Neural crest cell (in vitro differentiated cells): ENCODE measurements around the gene SLFN12L. TPM values are rescaled to one million over a fixed set of nuclear protein-coding genes. Genes with fewer than 3 reads are reported as not detected.

ENCODE experiments used
- DNase-seq: peaks from one replicate; pipeline ENCODE4 v3.0.0; 2021; ENCODE audit warnings: low read depth, mixed read lengths, low spot score
- H3K27ac Mint-ChIP-seq: one replicate; pipeline ENCODE4 v1.8.0; 2021; ENCODE audit warnings: mild to moderate bottlenecking, mixed read lengths; ENCODE audit not compliant: unreplicated experiment
- H3K27me3 Mint-ChIP-seq: 2 replicates; pipeline ENCODE4 v1.8.0; 2021; ENCODE audit warnings: low read depth, mild to moderate bottlenecking, mixed read lengths
- H3K36me3 Mint-ChIP-seq: 2 replicates; pipeline ENCODE4 v1.8.0; 2021; ENCODE audit warnings: low read depth, mild to moderate bottlenecking, mixed read lengths
- H3K4me1 Mint-ChIP-seq: 2 replicates; pipeline ENCODE4 v1.8.0; 2021; ENCODE audit warnings: mixed read lengths
- H3K4me3 Mint-ChIP-seq: one replicate; pipeline ENCODE4 v1.8.0; 2021; ENCODE audit warnings: mild to moderate bottlenecking, mixed read lengths
- H3K9me3 Mint-ChIP-seq: 2 replicates; pipeline ENCODE4 v1.8.0; 2021; ENCODE audit warnings: mixed read lengths
- total RNA-seq: library from RNA; stranded (reverse); gene quantifications from 2 replicates; pipeline ENCODE4 v1.2.1, GENCODE V29; 2021
- TF ChIP-seq, protein P1 (sequence below): fragments of 200-600 bp; sonication (generic); conservative IDR thresholded peaks from 2 replicates; pipeline ENCODE4 v1.5.0; 2021; ENCODE audit warnings: antibody characterized with exemption, mild to moderate bottlenecking

Gene SLFN12L
- total RNA-seq, 1 donor from 2014 or later: not detected

DNA sequence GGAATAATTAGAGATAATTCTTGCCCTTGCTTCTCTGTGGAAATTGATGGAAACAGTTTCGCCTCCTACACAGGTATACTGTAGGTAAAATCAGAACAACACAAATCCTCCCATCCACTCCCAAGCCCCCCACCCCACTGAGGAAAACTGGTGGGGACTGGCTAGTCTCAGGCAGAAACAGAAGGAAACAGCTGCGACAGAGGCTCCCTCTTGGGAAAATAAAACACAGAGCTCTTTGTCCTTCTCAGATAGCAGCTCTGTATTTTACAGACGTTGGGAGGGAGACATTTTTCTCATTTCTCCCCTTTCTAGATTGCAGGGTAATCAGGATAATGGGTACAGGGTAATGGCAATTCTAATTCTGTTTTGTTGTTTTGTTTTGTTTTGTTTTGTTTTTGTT lies 90.0 kb downstream of the SLFN12L start:
- peak overlapping the region; percentile 79 for H3K4me3 Mint-ChIP-seq
- H3K4me1 Mint-ChIP-seq: peaks cover 12% of the 10 kb centered on the region
- H3K36me3 Mint-ChIP-seq: no peaks in the 10 kb centered on the region
- no peaks in the 10 kb centered on the region for H3K9me3 Mint-ChIP-seq
- H3K27ac Mint-ChIP-seq: peak overlapping the region; percentile 94
- H3K27me3 Mint-ChIP-seq: peaks cover 47% of the 10 kb centered on the region
- TF ChIP-seq, protein P1, sequence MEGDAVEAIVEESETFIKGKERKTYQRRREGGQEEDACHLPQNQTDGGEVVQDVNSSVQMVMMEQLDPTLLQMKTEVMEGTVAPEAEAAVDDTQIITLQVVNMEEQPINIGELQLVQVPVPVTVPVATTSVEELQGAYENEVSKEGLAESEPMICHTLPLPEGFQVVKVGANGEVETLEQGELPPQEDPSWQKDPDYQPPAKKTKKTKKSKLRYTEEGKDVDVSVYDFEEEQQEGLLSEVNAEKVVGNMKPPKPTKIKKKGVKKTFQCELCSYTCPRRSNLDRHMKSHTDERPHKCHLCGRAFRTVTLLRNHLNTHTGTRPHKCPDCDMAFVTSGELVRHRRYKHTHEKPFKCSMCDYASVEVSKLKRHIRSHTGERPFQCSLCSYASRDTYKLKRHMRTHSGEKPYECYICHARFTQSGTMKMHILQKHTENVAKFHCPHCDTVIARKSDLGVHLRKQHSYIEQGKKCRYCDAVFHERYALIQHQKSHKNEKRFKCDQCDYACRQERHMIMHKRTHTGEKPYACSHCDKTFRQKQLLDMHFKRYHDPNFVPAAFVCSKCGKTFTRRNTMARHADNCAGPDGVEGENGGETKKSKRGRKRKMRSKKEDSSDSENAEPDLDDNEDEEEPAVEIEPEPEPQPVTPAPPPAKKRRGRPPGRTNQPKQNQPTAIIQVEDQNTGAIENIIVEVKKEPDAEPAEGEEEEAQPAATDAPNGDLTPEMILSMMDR: no peak
- no peak for DNase-seq

DNA sequence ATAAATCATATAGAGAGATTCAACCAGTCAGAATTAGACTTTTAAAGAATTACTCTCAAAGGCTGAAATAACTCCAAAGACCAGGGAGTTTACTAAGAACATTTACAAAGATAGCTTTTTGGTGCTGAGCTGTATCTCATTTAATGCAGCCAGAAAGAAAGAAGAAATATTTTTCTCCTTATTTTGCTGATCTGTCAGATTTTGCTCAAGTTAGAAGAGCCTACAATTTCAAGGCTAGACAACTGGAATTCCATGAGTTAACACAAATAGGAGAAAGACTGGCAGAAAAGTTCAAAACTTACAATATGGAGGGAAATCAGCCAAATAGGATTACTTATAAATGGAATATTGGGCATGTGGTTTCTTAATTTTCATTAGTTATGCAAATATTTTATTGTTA lies 99.0 kb downstream of the SLFN12L start:
- no peak overlapping the region for H3K4me3 Mint-ChIP-seq
- H3K36me3 Mint-ChIP-seq: no peaks in the 10 kb centered on the region
- H3K4me1 Mint-ChIP-seq: peaks cover 20% of the 10 kb centered on the region
- no peaks in the 10 kb centered on the region for H3K9me3 Mint-ChIP-seq
- H3K27ac Mint-ChIP-seq: no peak overlapping the region
- DNase-seq: no peak
- TF ChIP-seq, protein P1: no peak
- no peaks in the 10 kb centered on the region for H3K27me3 Mint-ChIP-seq

DNA sequence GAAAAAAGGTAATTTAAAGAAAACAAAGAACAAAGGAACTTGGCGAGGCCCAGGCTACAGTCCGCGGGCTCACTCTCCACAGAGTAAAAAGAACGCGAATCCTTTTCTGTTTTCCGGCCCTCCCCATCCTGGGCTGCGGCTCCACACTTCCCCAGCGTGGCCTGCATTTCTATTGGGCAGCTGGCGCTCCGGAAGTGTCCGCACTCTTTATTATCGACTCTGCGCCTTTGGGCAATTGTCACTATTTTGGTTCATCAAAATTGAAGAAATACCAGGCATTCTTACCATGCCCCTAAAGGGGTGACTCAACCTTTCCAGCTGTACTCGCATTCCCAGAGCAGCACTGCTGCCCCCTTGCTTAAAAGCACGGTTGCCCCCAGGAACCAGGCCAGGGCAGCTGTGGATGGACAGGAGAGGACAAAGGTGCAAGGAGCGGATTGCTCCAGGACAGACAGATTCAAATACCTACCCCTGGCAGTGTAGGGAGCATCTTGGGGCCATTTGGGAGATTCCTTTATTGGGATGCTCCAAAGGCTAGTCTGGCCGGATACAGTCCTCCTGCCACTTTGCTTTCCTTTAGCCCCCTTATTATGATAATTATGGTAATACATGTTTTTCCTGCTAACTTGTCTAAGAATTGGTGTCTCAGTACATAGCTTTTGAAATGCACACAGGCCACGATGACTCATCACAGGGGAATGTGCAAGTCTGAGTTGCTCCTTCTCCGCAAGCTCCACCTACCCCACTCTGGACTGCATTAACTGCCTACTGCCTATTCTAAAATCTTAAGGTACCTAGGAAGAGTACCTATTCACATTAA lies 104.2 kb downstream of the SLFN12L start:
- no peaks in the 10 kb centered on the region for H3K36me3 Mint-ChIP-seq
- no peak for DNase-seq
- TF ChIP-seq, protein P1: peak; percentile 20
- H3K4me3 Mint-ChIP-seq: peak overlapping the region; percentile 86
- H3K9me3 Mint-ChIP-seq: no peaks in the 10 kb centered on the region
- no peaks in the 10 kb centered on the region for H3K27me3 Mint-ChIP-seq
- H3K4me1 Mint-ChIP-seq: peaks cover 35% of the 10 kb centered on the region
- peak overlapping the region; percentile 59 for H3K27ac Mint-ChIP-seq

DNA sequence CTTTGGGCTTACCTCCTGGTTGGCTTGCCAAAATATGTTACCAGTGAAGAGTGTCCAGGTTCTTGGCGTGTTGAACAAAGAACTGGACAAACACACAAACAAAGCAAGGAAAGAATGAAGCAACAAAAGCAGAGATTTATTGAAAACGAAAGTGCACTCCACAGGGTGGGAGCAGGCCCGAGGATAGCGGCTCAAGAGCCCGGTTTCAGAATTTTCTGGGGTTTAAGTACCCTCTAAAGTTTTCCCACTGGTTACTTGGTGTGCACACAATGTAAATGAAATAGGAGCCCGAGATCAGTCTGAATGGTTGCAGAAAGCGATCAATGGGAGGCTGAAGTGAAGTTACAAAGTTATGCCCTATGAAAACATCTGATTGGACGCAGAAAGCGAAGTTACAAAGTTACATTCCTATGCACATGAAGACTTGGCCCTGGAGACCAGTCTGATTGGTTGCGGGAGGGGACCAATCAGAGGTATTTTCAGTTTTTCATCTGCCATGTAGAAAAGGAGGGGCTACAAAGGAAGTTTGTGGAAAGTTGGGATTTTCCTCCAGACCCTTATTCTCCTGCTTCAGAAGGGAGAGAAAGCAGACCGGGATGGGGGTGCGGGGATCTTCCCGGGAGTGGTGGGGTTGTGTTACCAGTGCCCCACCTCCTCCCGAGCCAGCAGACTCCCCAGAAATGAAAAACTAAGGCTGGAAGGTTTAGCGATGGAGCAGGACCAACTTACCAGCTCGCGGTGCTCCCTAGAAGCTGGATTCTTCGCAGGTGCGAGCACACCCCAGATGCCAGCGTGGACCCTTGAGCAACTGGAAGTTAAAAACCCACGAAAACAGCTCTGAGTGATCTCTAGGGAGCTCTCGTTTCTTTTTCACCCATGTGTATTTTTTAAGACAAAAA lies 105.1 kb downstream of the SLFN12L start, which contains the start of gene SLFN12:
SLFN12 (minus strand) TSS at position 325 of the 899 bp plus-strand sequence. CDS start 9,472 bp downstream, outside the sequence.
- Mint-ChIP-seq H3K4me3 (peak within 1 kb of the TSS; percentile 86), H3K27ac (peak within 1 kb of the TSS; percentile 94), H3K4me1 (peaks cover 35% of the 10 kb centered on the region), H3K36me3 (no peaks in the 10 kb centered on the region), H3K9me3 (no peaks in the 10 kb centered on the region), H3K27me3 (no peaks in the 10 kb centered on the region)
- TF ChIP-seq, protein P1: no peak
- no peak for DNase-seq

DNA sequence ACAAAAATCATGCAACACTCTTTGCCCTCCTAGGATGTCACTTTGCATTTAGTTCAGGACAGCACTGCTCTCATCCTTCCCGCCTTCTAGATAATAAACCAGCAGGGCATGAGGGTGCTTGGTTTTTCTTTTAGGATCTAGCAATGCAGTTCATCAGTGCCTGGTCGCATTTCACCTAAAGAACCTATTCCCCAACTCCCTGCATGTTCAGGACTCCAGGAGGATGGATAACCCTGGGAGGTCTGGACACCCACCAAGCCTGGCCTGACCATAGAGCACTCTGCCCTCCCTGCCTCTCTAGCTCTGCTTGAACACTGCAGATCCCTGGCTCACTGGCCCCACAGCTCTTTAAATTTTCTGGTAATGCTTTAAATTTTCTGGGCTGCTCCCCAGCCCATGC lies 107.8 kb downstream of the SLFN12L start:
- TF ChIP-seq, protein P1: no peak
- Mint-ChIP-seq H3K9me3 (no peaks in the 10 kb centered on the region), H3K4me3 (peak overlapping the region; percentile 27), H3K27me3 (no peaks in the 10 kb centered on the region), H3K27ac (no peak overlapping the region), H3K36me3 (peaks cover 3% of the 10 kb centered on the region), H3K4me1 (peaks cover 35% of the 10 kb centered on the region)
- no peak for DNase-seq
